Hindlimb muscle (tissue), 1 donor: ENCODE data around the gene DCC. TPM values are rescaled to one million over a fixed set of nuclear protein-coding genes. Genes with fewer than 3 reads are reported as not detected.
"Not testable (repeated sequence)": the region's sequence is repeated elsewhere in the genome, so short reads cannot be mapped to it uniquely, and the experiment has no call there.

Experiments
- DNase-seq: peaks from one replicate; pipeline ENCODE4 v3.0.0-alpha.2; 2013
- polyA plus RNA-seq: library from polyadenylated mRNA; unstranded; fragments of 120-200 nt; gene quantifications from one replicate; pipeline ENCODE4 v1.2.1, GENCODE V29; 2013; ENCODE audit not compliant: insufficient read length

Gene DCC
- polyA plus RNA-seq, 1 donor, result 0.14 TPM

GRCh38 chr18:52352920-52353319 lies 12.9 kb downstream of the DCC start:
- no peak for DNase-seq

- DNase-seq, result no peak
Observed at GRCh38 chr18:52353589-52353988, 13.6 kb downstream of the DCC start.

- no peak for DNase-seq
Observed at GRCh38 chr18:52363861-52364260, 23.9 kb downstream of the DCC start.

GRCh38 chr18:52366851-52367250 lies 26.9 kb downstream of the DCC start:
- DNase-seq, result not testable (repeated sequence)

- no peak for DNase-seq
Observed at GRCh38 chr18:52367953-52368742, 28.2 kb downstream of the DCC start.

GRCh38 chr18:52370841-52371240 lies 30.8 kb downstream of the DCC start:
- no peak for DNase-seq

GRCh38 chr18:52376104-52376503 lies 36.1 kb downstream of the DCC start:
- DNase-seq, result no peak

- DNase-seq, result no peak
Observed at GRCh38 chr18:52377094-52377493, 37.1 kb downstream of the DCC start.

- DNase-seq, result no peak
Observed at GRCh38 chr18:52386306-52386705, 46.3 kb downstream of the DCC start.

GRCh38 chr18:52387175-52387574 lies 47.2 kb downstream of the DCC start:
- DNase-seq, result no peak

- no peak for DNase-seq
Observed at GRCh38 chr18:52391810-52392559, 52.0 kb downstream of the DCC start.

GRCh38 chr18:52394602-52395001 lies 54.6 kb downstream of the DCC start:
- no peak for DNase-seq

GRCh38 chr18:52395146-52395852 lies 55.3 kb downstream of the DCC start:
- no peak for DNase-seq

- no peak for DNase-seq
Observed at GRCh38 chr18:52401236-52401635, 61.2 kb downstream of the DCC start.

- DNase-seq, result no peak
Observed at GRCh38 chr18:52402814-52403213, 62.8 kb downstream of the DCC start.

- DNase-seq, result no peak
Observed at GRCh38 chr18:52403291-52404021, 63.5 kb downstream of the DCC start.

- no peak for DNase-seq
Observed at GRCh38 chr18:52408800-52409302, 68.9 kb downstream of the DCC start.

- DNase-seq, result no peak
Observed at GRCh38 chr18:52409727-52410126, 69.7 kb downstream of the DCC start.

GRCh38 chr18:52415131-52415530 lies 75.1 kb downstream of the DCC start:
- no peak for DNase-seq

- DNase-seq, result no peak
Observed at GRCh38 chr18:52422985-52423601, 83.1 kb downstream of the DCC start.

- no peak for DNase-seq
Observed at GRCh38 chr18:52426041-52426440, 86.0 kb downstream of the DCC start.

- DNase-seq, result no peak
Observed at GRCh38 chr18:52426462-52426861, 86.5 kb downstream of the DCC start.
